Activated CD8-positive, alpha-beta memory T cell treated with anti-CD3 and anti-CD28 coated beads, Interleukin-2, amount 50 U/mL, for 48 hours (primary cell): ENCODE measurements around the gene WWOX.

Experiments used
- DNase-seq: peaks from one replicate; pipeline ENCODE4 v3.0.0-alpha.2; 2020

The WWOX gene

DNA sequence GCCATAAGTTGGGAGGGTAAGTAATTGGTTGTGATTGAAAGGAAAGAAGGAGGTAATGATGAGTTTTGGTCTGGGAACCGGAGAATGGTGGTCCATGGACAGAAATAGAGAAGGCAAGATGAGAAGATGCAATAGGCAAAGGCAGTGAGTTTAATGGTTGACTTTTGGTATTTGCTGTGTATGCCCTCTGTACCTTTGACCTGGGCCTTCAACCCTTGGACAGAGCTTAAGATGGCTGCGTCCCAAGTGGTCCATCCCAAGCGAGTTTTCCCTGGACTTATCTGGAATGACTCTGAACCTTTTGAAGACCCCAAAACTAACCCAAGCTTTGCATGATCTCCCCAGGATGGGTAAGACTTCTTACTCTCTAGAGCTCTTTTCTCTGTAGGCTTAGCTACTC, 836.6 kb downstream of the WWOX start:
- DNase-seq, result no peak

DNA sequence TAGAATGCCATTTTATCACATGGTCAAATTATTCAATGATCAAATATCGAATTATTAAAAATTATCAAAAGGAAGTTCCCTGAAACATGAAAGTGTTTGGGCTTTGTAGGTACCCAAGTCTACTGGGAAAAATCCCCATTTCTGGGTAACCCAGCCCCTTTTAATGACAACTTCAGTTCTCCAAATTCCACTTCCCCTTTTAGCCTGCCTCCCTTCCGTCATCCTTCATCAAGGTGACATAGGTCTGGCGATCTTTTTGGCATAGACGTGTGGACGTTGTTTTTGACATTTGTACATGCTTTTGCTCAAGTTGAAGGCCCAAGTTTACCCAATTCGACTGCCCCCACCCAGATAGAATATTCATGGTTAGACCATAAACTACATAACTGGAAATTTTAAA, 840.1 kb downstream of the WWOX start:
- no peak for DNase-seq

DNA sequence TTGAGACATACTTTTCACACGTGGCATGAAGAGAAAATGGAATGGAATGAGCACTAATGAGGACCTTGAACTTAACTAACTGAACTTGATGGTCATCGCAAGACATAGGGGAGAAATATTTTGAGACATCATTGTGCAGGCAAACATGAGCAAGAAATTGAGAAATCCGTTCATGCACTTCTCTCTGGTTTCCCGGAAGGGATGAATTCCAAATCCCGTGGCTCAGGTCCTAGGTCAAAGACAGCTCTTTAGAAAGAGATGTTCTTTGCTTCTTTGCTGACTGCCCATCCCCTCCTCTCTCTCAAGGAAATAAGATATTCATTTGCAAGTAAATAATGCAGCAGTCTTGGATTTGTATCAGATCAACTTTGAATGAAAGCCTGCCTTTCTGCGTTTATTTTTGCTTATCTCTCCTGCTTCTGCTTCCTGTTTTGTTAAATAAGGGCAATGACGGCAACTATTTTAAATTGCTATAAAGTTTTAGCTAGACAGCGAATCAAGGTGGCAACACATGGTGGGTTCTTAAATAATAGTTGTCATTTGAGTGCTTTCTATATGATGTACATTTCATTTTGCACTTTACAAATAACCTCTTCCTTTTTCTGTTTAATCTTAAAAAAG, 843.3 kb downstream of the WWOX start:
- no peak for DNase-seq

DNA sequence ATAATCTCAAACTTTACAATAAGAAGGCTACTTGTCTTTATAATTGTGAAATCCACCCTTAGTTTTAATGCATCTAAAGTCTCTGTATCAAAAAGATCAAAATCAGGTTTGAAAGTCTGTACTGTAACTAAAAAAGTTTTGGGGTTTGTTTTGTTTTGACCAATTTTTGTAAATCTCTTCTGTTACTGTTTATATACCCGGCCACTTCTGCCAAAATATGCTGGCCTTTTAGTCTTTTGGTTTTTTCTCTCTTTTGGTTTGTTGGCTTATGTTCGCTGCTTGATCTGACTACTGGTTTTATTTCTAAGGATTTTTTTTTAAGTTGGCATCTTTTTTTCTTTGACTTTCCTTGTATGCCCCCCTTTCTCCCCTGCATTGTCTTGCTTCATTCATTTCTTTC, 845.9 kb downstream of the WWOX start:
- DNase-seq, result no peak

DNA sequence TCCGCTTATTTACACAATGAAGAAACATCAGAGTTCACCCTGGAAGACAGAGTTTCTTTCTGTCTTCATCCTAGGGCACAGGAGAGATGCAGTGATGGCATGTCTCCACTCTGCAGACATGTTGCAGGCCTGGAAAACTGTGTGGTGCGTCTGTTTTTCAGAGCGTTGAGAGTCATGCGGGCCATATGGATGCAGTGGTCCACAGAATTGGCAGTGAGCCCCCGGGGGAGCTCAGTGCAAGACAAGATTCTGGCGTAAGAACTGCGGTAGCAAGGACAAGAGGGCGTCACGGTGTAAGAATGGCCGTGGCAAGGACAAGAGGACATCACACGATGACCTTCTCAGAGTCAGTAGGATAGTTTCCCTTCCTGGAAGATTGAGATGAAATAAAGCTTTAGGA, 847.1 kb downstream of the WWOX start:
- DNase-seq, result no peak

DNA sequence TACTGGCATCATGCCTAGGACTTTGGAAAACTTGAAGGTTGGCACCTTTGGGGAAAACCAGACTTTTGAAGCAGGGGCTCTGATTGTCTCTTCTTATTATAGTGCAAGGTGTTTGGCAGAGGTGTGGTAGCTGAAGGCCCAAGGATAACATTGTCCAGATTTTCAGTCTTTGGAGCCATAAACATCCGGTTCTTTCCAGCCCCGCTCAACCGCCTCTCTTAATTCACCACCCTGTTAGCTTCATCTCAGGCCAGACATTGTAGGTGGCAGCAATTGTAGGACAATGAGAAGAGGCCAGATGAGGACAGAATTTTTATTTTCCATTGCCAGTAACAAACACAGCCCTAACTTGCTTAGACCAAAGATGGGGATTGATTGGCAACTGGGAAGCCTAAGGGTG, 851.3 kb downstream of the WWOX start:
- no peak for DNase-seq

DNA sequence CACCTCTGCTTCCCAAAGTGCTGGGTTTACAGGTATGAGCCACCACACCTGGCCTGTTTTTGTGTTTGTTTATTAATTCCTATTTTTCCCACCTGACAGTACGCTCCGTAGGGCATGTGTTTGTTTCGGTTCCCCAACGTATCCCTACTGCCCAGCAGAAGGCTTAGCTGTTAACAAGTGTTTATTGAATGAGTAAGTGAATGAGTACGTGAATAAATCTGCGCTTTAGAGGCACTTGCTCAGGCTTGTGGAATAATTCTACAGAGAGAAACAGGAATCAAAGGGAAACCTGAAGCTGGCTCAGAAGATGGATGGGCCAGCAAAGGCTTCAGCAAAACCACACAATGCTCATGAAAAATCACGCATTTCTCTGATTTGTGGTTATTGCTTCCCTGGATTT, 853.2 kb downstream of the WWOX start:
- no peak for DNase-seq

DNA sequence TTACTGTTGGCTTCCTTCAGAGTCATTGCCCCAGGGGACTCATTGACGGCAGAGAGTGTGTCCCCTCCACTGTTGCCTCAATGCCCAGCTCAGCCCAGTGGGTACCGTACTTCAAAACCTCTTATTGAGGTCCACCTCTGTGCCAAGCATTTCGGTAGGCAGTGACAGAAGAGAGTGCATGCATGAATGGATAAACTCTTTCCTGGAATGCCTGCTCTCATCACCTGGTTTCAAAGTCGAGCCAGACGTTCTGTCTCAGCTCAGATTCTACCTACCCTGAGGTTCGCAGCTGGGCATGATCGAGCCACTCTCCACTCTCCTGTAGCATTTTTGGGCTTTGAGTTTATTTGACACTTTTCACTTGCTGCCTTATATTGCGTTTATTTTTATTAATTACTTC, 854.1 kb downstream of the WWOX start:
- DNase-seq, result no peak

DNA sequence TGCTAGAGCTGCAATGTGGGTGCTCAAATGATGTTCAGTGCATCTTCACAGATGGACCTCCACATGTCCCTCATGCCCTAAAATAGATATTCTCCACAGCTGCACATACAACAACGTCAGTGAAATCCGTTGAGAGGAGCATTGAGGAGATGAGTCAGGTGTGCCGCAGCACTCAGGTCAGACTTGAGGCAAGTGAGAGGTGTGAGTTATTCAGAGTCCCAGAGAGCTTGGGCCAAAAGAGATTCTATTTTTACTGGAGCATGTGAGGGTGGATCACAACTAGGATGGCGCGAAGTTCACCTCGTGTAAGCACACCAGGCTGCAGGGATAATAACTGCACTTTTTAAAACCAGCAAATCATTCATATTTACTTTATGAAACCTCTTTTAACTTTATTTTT, 855.8 kb downstream of the WWOX start:
- DNase-seq, result no peak

DNA sequence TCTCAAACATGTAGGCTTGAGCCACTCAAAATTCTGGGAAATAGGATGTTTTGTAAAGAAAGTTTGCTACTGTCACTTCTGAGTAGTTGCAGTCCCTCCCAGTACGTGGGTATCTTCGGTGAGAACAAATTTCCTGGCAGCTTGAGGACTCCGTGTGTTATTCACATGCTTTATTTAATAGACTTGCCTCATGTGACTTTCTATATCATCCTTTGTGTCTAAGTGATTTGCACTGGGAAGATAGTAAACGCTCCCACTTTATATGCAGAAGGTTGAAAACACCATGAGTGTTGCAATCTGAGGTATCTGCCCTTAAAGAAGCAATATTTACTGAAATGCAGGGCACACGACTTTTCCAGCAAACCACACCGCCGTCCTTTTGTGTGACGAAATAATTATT, 857.4 kb downstream of the WWOX start:
- DNase-seq, result no peak

DNA sequence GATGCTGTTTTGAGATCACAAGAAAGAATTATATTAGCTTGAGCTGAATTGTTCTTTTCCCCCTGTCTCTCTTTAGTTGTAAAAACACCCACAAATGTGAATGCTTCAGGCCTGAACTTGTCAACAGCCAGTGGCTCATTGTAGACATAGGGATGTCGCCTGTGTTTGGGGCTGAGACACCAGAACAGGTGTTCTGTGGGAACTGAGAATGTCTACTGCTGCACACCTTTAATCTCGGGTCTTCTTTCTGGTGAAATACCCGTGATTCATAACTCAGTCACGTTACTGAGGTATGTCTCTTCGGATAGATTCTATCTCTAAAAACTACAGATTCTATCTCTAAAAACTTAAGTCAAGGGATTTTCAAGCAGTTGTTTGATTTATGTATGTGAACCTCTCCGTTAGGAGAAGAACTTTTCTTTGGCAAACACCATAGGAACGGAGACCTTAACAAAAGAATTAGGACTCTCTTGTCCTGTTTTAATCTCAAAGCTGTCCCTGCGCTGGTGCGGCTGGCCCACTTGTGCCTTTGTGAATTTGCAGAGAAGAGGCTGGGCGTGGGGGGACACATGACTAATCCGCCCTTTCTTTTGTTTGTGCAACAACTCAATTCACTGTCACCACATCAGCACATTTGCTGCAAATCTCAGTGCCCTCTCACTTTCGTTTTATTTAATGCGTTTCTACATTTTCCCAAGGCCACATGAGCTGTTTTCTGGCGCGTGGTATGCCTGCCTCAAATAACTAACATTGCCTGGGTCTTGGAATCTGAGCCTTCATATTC, 858.1 kb downstream of the WWOX start:
- no peak for DNase-seq

DNA sequence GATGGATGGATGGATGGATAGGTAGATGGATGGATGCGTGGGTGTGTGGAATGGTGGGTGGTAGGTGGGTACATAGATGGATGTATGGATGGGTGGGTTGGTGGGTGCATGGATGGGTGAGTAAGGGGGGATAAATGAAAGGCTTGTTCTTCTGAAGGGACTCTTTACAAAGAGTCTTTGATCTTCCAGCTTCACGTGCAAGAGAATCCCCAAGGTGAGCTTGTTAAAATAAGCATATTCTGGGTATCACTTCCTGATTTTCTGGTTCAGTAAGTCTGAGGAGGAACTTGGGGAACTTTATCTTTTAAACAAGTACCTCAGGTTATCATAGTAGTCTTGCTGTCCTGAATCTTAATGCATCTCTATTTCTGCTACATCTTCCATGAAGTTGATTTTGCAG, 862.0 kb downstream of the WWOX start:
- DNase-seq, result no peak

DNA sequence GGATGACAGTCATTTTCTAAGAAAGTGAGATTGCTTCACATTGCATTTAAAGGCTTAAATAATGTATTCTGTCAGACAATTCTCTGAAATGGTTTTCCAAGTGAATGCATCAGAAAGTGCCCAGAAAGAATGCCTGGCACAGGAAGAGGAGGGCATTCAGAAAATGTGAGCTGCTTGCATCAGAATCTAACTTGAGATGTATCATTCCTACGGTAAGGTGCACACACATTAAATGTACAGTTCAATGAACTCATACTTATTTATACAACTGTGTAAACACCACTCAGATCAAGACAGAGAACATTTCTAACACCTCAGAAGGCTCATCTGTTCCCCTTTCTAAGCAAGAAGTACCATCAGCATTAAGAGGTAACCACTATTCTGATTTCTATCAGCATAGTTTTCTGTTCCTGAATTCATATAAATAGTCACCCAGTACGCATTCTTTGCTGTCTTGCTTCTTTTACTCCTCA, 863.0 kb downstream of the WWOX start:
- no peak for DNase-seq

DNA sequence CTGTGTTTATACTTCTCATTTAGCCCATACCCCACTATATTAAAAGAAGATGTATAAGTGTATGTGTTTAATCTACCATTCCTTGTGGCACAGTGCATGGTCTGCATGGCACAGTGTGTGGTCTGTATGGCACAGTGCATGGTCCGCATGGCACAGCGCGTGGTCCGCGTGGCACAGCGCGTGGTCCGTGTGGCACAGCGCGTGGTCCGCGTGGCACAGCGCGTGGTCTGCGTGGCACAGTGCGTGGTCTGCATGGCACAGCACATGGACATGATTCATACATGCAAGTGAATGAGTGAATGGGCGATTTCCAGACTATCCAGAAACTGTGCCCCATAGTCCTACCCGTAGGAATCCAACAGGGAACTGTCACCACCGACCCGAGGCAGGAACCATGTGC, 868.5 kb downstream of the WWOX start:
- DNase-seq, result no peak

DNA sequence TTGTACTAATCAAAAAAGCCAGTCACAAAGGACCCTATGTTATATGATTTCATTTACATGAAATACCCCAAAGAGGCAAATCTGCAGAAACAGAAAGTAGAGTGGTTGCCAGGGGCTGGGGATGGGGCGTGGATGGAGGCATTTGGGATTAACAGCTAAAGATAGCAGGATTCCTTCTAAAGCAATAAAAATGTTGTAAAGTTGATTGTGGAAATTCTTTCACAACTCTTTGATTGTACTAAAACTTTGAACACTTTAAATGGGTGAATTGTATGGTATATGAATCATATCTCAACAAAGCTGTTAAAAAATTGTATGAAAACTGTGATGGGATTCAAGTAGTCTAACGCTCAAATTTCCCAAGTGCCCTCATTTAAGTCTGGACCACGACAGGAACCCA, 870.3 kb downstream of the WWOX start:
- DNase-seq, result no peak

DNA sequence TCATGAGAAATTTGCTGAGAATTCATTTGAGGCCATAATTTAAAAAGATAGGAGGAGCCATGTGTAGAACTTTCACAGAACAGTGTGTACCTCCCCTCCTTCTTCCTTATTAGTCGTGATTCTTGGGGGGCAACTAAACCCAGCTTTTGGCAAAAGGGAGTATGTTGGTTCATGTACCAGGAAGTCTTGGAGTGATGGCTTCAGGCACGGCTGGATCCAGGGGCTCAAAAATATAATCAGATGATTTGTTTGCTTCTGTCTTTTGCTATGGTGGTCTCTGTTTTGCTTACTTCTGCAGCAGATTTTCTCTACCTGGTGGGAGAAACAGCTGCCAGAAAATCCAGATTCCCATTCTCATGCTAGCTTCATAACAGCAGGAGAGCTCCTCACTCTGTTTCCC, 871.2 kb downstream of the WWOX start:
- no peak for DNase-seq

DNA sequence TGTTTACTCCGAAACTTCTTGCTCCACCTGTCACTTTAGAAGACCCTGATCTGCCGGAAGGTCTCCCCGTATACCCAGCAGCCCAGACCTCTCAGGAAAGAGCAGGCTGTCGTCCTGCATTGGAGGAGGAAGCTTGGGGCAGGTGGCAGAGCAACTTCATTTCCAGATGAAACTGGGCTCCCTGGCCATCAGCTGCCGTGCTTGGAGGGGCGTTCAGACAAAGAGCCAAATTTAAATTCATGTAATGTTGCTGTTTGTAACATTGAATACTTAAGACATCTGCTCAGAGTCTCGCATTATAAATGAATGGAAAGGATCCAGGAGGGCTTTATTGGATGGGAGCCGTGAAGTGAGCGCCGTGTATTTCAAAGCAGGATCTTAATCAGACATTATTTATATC, 872.6 kb downstream of the WWOX start:
- no peak for DNase-seq

DNA sequence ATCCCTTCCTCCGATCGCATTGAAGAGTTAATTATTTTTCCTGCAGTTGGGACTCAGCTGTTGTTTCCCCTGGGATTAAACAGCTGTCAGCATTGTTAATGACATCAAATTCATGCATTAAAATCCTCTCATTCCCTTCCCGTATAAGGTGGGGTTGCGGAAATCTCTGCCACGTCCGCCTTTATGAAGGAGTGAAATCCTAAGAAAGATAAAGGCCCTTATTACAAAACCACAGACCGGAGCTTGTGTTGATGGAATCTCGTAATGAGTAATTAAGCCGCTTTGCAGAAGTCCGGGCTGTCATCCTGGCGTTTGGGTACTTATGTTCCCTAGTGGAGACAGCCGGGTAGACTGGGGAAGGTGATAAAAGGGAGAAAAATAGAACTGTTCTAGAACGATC, 873.5 kb downstream of the WWOX start:
- DNase-seq, result no peak

DNA sequence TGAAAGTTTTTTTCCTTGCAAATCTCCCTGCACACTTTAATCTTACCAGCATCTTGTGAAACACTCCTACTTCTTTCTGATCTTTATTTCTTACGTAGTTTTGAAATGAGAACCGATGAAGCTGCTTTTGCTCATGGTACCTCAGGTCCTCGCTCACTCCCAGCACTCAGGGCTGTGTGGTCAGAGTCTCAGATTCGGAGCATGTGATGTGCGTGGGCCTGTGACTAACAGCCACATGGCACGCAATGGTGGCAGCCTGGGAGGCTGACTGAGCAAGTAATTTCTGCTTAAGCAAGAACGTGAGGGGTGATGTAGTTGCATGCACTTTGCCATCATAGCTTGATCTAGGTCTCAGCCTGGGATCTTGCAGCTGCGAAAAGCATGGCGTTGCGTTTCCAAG, 876.8 kb downstream of the WWOX start:
- peak; percentile 55 for DNase-seq

DNA sequence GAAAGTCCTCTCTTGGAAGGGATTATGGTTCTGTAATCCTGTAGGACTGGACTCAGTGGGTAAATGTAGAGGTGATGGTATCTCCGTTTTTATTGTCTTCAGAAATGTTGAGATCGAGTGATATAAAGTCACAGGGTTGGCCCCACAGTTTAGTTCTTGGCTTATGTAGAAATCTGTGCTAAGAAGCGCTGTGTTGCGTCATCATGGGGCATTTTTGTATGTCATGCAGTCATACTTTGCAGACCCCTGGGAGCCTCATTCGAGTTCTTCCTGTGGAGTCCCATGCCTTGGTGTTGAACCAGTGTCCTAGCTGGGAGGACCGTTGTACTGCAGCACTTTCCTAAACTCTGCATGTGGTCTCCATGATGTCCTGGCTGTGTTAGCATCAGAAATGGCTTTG, 881.4 kb downstream of the WWOX start:
- DNase-seq, result no peak

DNA sequence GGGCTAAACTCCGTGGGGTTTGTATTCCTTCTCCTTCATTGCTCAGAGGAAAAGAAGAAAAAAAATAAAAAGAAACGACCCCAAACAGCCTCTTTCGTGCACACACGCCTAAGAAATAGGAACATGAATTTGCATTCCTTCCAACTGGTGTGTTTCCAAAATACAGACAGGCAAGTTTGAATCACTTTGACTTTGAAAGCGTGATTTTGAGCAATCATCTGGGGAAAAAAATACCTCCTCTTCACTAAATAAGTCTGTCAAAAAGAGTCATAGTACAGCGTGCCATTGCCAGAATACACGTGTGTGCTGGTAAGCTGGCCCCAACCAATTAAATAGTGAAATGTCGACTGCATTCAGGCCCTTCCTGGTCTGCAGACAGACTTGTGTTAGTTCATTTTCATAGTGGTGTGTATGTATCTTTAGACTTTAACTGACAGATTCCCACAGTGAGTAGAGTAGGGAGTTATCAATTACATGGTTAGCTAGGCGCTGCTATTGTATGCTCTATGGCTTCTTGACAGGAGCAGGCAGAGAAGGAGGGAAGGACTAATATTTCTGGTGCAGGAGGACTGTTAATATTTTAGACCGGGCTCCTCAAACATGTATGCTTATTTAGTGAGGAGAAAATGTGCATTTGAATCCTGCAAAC, 882.8 kb downstream of the WWOX start:
- DNase-seq, result no peak

DNA sequence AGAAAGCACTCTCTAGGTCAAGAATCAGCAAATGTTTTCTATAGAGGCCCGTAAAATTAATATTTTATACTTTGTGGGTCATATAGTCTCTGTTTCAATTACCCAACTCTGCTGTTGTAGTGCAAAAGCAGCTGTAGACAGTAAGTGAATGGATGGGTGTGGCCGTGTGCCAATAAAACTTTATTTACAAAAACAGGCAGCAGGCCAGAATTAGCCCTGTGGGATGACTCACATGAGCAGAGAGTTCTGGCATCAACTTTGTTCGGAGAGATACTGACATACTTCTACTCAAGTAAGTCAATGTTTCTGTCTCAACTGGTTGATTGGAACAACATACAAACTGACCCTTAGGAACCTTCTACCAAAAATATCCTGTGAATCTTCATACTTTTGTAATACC, 884.9 kb downstream of the WWOX start:
- DNase-seq, result no peak

DNA sequence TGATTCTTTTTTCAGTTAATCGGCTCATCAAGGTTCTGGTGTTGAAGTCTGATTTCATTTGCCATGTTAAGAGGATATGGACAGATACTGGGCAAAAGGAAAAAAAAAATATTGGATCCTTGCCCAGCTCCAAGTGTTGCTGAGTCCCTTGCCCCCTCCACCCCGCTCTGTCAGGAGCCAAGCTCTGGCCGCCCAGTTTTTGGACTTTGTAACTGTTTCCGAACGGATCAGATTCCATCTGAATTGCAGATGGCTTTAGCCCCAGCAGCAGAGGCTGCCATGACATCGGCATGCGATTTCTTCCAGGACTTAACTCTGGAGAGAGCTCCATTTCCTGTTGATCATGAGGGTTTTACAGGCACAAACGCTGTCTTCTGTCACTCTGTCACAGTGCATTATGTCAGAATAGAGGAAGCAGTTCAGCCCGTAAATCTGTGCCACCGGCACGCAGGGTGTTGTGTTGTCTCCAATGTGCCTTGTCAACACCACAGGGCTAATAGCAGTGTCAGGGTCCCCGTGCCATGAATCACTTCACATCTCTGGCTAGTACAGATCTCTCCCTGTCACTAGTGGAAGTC, 885.5 kb downstream of the WWOX start:
- DNase-seq, result no peak
